GM15510 (cell line): ENCODE data around the gene TXNL4A.

Experiments
- POLR2A ChIP-seq: IDR thresholded peaks from 3 replicates; pipeline ENCODE4 v1.6.1; 2011; ENCODE audit warnings: borderline replicate concordance; ENCODE audit not compliant: insufficient read length; ENCODE audit errors: extremely low read depth

Gene TXNL4A

GRCh38 chr18:80002468-80002867, 14.1 kb upstream of the TXNL4A start:
- TF ChIP-seq POLR2A: no peak

- TF ChIP-seq POLR2A: no peak
These were observed 12.5 kb upstream of the TXNL4A start for GRCh38 chr18:80000877-80001276.

- no peak for TF ChIP-seq POLR2A
These were observed 3.1 kb upstream of the TXNL4A start for GRCh38 chr18:79991494-79991893.

- TF ChIP-seq POLR2A: no peak
These were observed 783 bp upstream of the TXNL4A start for GRCh38 chr18:79989195-79989497.

- TF ChIP-seq POLR2A: no peak
These were observed 302 bp downstream of the TXNL4A start for GRCh38 chr18:79988071-79988450.

GRCh38 chr18:79987566-79987965, 797 bp downstream of the TXNL4A start:
- TF ChIP-seq POLR2A: no peak

- no peak for TF ChIP-seq POLR2A
These were observed 1.6 kb downstream of the TXNL4A start for GRCh38 chr18:79986726-79987125.

GRCh38 chr18:79985172-79985571, 3.2 kb downstream of the TXNL4A start:
- TF ChIP-seq POLR2A: no peak

GRCh38 chr18:79983793-79984192, 4.6 kb downstream of the TXNL4A start:
- TF ChIP-seq POLR2A: no peak

- TF ChIP-seq POLR2A: no peak
These were observed 5.1 kb downstream of the TXNL4A start for GRCh38 chr18:79983253-79983652.

- TF ChIP-seq POLR2A: no peak
These were observed 5.6 kb downstream of the TXNL4A start for GRCh38 chr18:79982736-79983135.

GRCh38 chr18:79980585-79980984, 7.8 kb downstream of the TXNL4A start:
- no peak for TF ChIP-seq POLR2A

GRCh38 chr18:79979843-79980242, 8.5 kb downstream of the TXNL4A start:
- TF ChIP-seq POLR2A: no peak

- no peak for TF ChIP-seq POLR2A
These were observed 12.2 kb downstream of the TXNL4A start for GRCh38 chr18:79975985-79976680.

- no peak for TF ChIP-seq POLR2A
These were observed 13.3 kb downstream of the TXNL4A start for GRCh38 chr18:79975043-79975442.

- no peak for TF ChIP-seq POLR2A
These were observed 14.2 kb downstream of the TXNL4A start for GRCh38 chr18:79974025-79974654.
